HEK293 (cell line): ENCODE measurements around the gene GCH1.

Experiments
- ELK4 ChIP-seq: IDR thresholded peaks from 2 replicates; pipeline ENCODE4 v1.6.1; 2011; ENCODE audit warnings: mild to moderate bottlenecking, low read depth, low read length, borderline replicate concordance
- GFI1B ChIP-seq: fragments of 450-650 bp; formaldehyde crosslinking; IDR thresholded peaks from 2 replicates; pipeline ENCODE4 v1.5.1; 2016; ENCODE audit warnings: missing biosample characterization, missing genetic modification characterization
- GLIS1 ChIP-seq: fragments of 450-650 bp; formaldehyde crosslinking; IDR thresholded peaks from 2 replicates; pipeline ENCODE4 v1.5.1; 2016; ENCODE audit warnings: missing biosample characterization, missing genetic modification characterization
- KLF8 ChIP-seq: fragments of 450-650 bp; formaldehyde crosslinking; IDR thresholded peaks from 2 replicates; pipeline ENCODE4 v1.5.1; 2016; ENCODE audit warnings: missing biosample characterization, missing genetic modification characterization
- SCRT2 ChIP-seq: fragments of 450-650 bp; formaldehyde crosslinking; IDR thresholded peaks from 2 replicates; pipeline ENCODE4 v1.5.1; 2016; ENCODE audit warnings: missing biosample characterization, missing genetic modification characterization
- SP7 ChIP-seq: fragments of 450-650 bp; formaldehyde crosslinking; IDR thresholded peaks from 2 replicates; pipeline ENCODE4 v1.5.1; 2016; ENCODE audit warnings: missing biosample characterization, missing genetic modification characterization
- TRIM28 ChIP-seq: IDR thresholded peaks from 2 replicates; pipeline ENCODE4 v1.6.1; 2011; ENCODE audit warnings: low read length, control low read depth, borderline replicate concordance
- YY1 ChIP-seq: fragments of 450-650 bp; formaldehyde crosslinking; IDR thresholded peaks from 2 replicates; pipeline ENCODE4 v1.5.1; 2018; ENCODE audit warnings: missing biosample characterization, missing genetic modification characterization
- ZEB2 ChIP-seq: fragments of 450-650 bp; formaldehyde crosslinking; IDR thresholded peaks from 2 replicates; pipeline ENCODE4 v1.5.1; 2016; ENCODE audit warnings: missing biosample characterization, missing genetic modification characterization
- ZNF133 ChIP-seq: fragments of 450-650 bp; formaldehyde crosslinking; IDR thresholded peaks from 2 replicates; pipeline ENCODE4 v1.5.1; 2016; ENCODE audit warnings: missing biosample characterization, missing genetic modification characterization
- ZNF146 ChIP-seq: fragments of 450-650 bp; formaldehyde crosslinking; IDR thresholded peaks from 2 replicates; pipeline ENCODE4 v1.5.1; 2016; ENCODE audit warnings: missing biosample characterization, missing genetic modification characterization
- ZNF248 ChIP-seq: fragments of 450-650 bp; formaldehyde crosslinking; IDR thresholded peaks from 2 replicates; pipeline ENCODE4 v1.5.1; 2017; ENCODE audit warnings: missing biosample characterization, missing genetic modification characterization
- ZNF280C ChIP-seq: fragments of 450-650 bp; formaldehyde crosslinking; IDR thresholded peaks from 2 replicates; pipeline ENCODE4 v1.5.1; 2016; ENCODE audit warnings: missing biosample characterization, missing genetic modification characterization
- ZNF302 ChIP-seq: fragments of 450-650 bp; formaldehyde crosslinking; IDR thresholded peaks from 2 replicates; pipeline ENCODE4 v1.5.1; 2016; ENCODE audit warnings: missing biosample characterization, missing genetic modification characterization, low read depth
- ZNF350 ChIP-seq: fragments of 450-650 bp; formaldehyde crosslinking; IDR thresholded peaks from 2 replicates; pipeline ENCODE4 v1.5.0; 2017; ENCODE audit warnings: missing biosample characterization, mild to moderate bottlenecking, missing genetic modification characterization
- ZNF354C ChIP-seq: fragments of 450-650 bp; formaldehyde crosslinking; IDR thresholded peaks from 2 replicates; pipeline ENCODE4 v1.5.1; 2016; ENCODE audit warnings: missing biosample characterization, missing genetic modification characterization, low read depth, borderline replicate concordance
- ZNF426 ChIP-seq: fragments of 450-650 bp; formaldehyde crosslinking; IDR thresholded peaks from 2 replicates; pipeline ENCODE4 v1.5.1; 2017; ENCODE audit warnings: missing biosample characterization, missing genetic modification characterization, mild to moderate bottlenecking, inconsistent platforms, moderate library complexity
- ZNF548 ChIP-seq: fragments of 450-650 bp; formaldehyde crosslinking; IDR thresholded peaks from 2 replicates; pipeline ENCODE4 v1.5.1; 2016; ENCODE audit warnings: missing biosample characterization, missing genetic modification characterization
- ZNF571 ChIP-seq: fragments of 450-650 bp; formaldehyde crosslinking; IDR thresholded peaks from 2 replicates; pipeline ENCODE4 v1.5.0; 2017; ENCODE audit warnings: missing biosample characterization, missing genetic modification characterization
- ZNF580 ChIP-seq: fragments of 450-650 bp; formaldehyde crosslinking; IDR thresholded peaks from 2 replicates; pipeline ENCODE4 v1.5.1; 2016; ENCODE audit warnings: missing biosample characterization, missing genetic modification characterization
- ZNF677 ChIP-seq: fragments of 450-650 bp; IDR thresholded peaks from 2 replicates; pipeline ENCODE4 v1.5.0; 2018; ENCODE audit warnings: missing biosample characterization, mild to moderate bottlenecking, missing genetic modification characterization, moderate library complexity
- ZNF747 ChIP-seq: fragments of 450-650 bp; formaldehyde crosslinking; IDR thresholded peaks from 2 replicates; pipeline ENCODE4 v1.5.1; 2016; ENCODE audit warnings: missing biosample characterization, missing genetic modification characterization
- ZNF768 ChIP-seq: fragments of 450-650 bp; formaldehyde crosslinking; IDR thresholded peaks from 2 replicates; pipeline ENCODE4 v1.5.1; 2018; ENCODE audit warnings: missing biosample characterization, mild to moderate bottlenecking, missing genetic modification characterization
- ZSCAN16 ChIP-seq: fragments of 450-650 bp; formaldehyde crosslinking; IDR thresholded peaks from 2 replicates; pipeline ENCODE4 v1.5.1; 2016; ENCODE audit warnings: missing biosample characterization, missing genetic modification characterization
- ZSCAN23 ChIP-seq: fragments of 450-650 bp; formaldehyde crosslinking; IDR thresholded peaks from 2 replicates; pipeline ENCODE4 v1.5.1; 2016; ENCODE audit warnings: missing biosample characterization, missing genetic modification characterization
- ZSCAN30 ChIP-seq: fragments of 450-650 bp; IDR thresholded peaks from 2 replicates; pipeline ENCODE4 v1.5.1; 2018; ENCODE audit warnings: missing biosample characterization, mild to moderate bottlenecking, missing genetic modification characterization, moderate library complexity
- TF ChIP-seq, protein P1 (sequence below): fragments of 450-650 bp; formaldehyde crosslinking; IDR thresholded peaks from 2 replicates; pipeline ENCODE4 v1.5.1; 2017; ENCODE audit warnings: missing biosample characterization, missing genetic modification characterization
- TF ChIP-seq, protein P2 (sequence below): fragments of 450-650 bp; formaldehyde crosslinking; IDR thresholded peaks from 2 replicates; pipeline ENCODE4 v1.5.1; 2016; ENCODE audit warnings: missing biosample characterization, missing genetic modification characterization
- TF ChIP-seq, protein P3 (sequence below): fragments of 450-650 bp; formaldehyde crosslinking; IDR thresholded peaks from 2 replicates; pipeline ENCODE4 v1.5.1; 2017; ENCODE audit warnings: missing biosample characterization, missing genetic modification characterization
- TF ChIP-seq, protein P4 (sequence below): fragments of 450-650 bp; formaldehyde crosslinking; conservative IDR thresholded peaks from 2 replicates; pipeline ENCODE4 v1.5.1; 2016; ENCODE audit warnings: low read depth, missing biosample characterization, missing genetic modification characterization

GCH1 gene

GRCh38 chr14:54902143-54902520 lies 494 bp downstream of the GCH1 start (continued):
- TF ChIP-seq ZNF302 (no peak), ZNF350 (tag by site-specific recombination) (no peak), ZNF747 (tag by site-specific recombination) (no peak), ZNF146 (tag by site-specific recombination) (no peak), SCRT2 (tag by site-specific recombination) (no peak), ZNF280C (tag by site-specific recombination) (no peak), ZNF248 (no peak), TRIM28 (no peak), ZNF677 (no peak), GFI1B (tag by site-specific recombination) (no peak), GLIS1 (tag by site-specific recombination) (no peak; the same call in 1 of the 2 replicates), ZNF580 (tag by site-specific recombination) (no peak), ZNF571 (tag by site-specific recombination) (no peak), SP7 (tag by site-specific recombination) (0 out of 2 replicates have a peak, but pooled peaks have one; percentile 27), ZSCAN16 (tag by site-specific recombination) (no peak), YY1 (tag by site-specific recombination) (no peak), ZNF426 (tag by site-specific recombination) (no peak), ZNF133 (tag by site-specific recombination) (no peak), ZNF768 (tag by site-specific recombination) (no peak), ELK4 (no peak), ZEB2 (tag by site-specific recombination) (0 out of 2 replicates have a peak, but pooled peaks have one; percentile 57), ZNF548 (no peak), ZSCAN23 (no peak), ZSCAN30 (tag by site-specific recombination) (no peak; the same call in 1 of the 2 replicates), KLF8 (peak; percentile 38; the same call in 1 of the 2 replicates), ZNF354C (tag by site-specific recombination) (no peak)
- TF ChIP-seq, protein P1, sequence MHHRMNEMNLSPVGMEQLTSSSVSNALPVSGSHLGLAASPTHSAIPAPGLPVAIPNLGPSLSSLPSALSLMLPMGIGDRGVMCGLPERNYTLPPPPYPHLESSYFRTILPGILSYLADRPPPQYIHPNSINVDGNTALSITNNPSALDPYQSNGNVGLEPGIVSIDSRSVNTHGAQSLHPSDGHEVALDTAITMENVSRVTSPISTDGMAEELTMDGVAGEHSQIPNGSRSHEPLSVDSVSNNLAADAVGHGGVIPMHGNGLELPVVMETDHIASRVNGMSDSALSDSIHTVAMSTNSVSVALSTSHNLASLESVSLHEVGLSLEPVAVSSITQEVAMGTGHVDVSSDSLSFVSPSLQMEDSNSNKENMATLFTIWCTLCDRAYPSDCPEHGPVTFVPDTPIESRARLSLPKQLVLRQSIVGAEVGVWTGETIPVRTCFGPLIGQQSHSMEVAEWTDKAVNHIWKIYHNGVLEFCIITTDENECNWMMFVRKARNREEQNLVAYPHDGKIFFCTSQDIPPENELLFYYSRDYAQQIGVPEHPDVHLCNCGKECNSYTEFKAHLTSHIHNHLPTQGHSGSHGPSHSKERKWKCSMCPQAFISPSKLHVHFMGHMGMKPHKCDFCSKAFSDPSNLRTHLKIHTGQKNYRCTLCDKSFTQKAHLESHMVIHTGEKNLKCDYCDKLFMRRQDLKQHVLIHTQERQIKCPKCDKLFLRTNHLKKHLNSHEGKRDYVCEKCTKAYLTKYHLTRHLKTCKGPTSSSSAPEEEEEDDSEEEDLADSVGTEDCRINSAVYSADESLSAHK = no peak
- TF ChIP-seq, protein P2, sequence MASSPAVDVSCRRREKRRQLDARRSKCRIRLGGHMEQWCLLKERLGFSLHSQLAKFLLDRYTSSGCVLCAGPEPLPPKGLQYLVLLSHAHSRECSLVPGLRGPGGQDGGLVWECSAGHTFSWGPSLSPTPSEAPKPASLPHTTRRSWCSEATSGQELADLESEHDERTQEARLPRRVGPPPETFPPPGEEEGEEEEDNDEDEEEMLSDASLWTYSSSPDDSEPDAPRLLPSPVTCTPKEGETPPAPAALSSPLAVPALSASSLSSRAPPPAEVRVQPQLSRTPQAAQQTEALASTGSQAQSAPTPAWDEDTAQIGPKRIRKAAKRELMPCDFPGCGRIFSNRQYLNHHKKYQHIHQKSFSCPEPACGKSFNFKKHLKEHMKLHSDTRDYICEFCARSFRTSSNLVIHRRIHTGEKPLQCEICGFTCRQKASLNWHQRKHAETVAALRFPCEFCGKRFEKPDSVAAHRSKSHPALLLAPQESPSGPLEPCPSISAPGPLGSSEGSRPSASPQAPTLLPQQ = no peak
- TF ChIP-seq, protein P3, sequence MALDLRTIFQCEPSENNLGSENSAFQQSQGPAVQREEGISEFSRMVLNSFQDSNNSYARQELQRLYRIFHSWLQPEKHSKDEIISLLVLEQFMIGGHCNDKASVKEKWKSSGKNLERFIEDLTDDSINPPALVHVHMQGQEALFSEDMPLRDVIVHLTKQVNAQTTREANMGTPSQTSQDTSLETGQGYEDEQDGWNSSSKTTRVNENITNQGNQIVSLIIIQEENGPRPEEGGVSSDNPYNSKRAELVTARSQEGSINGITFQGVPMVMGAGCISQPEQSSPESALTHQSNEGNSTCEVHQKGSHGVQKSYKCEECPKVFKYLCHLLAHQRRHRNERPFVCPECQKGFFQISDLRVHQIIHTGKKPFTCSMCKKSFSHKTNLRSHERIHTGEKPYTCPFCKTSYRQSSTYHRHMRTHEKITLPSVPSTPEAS (tag by site-specific recombination) = no peak
- TF ChIP-seq, protein P4, sequence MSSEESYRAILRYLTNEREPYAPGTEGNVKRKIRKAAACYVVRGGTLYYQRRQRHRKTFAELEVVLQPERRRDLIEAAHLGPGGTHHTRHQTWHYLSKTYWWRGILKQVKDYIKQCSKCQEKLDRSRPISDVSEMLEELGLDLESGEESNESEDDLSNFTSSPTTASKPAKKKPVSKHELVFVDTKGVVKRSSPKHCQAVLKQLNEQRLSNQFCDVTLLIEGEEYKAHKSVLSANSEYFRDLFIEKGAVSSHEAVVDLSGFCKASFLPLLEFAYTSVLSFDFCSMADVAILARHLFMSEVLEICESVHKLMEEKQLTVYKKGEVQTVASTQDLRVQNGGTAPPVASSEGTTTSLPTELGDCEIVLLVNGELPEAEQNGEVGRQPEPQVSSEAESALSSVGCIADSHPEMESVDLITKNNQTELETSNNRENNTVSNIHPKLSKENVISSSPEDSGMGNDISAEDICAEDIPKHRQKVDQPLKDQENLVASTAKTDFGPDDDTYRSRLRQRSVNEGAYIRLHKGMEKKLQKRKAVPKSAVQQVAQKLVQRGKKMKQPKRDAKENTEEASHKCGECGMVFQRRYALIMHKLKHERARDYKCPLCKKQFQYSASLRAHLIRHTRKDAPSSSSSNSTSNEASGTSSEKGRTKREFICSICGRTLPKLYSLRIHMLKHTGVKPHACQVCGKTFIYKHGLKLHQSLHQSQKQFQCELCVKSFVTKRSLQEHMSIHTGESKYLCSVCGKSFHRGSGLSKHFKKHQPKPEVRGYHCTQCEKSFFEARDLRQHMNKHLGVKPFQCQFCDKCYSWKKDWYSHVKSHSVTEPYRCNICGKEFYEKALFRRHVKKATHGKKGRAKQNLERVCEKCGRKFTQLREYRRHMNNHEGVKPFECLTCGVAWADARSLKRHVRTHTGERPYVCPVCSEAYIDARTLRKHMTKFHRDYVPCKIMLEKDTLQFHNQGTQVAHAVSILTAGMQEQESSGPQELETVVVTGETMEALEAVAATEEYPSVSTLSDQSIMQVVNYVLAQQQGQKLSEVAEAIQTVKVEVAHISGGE (tag by site-specific recombination) = peak; percentile 79
